SK-N-SH treated with all-trans-retinoic acid at 6 μM for 48 hours (cell line): ENCODE data around the gene TRIM7.
A peak's percentile ranks its signal among the peaks of the same experiment; 100 is the strongest.
"Not testable (repeated sequence)": the region's sequence is repeated elsewhere in the genome, so short reads cannot be mapped to it uniquely, and the experiment has no call there.

Source experiments
- ATAC-seq: fragments of 200-7000 bp; cut with Tn5 transposase; 3 replicates; pipeline ENCODE4 v1.9.1; 2020; ENCODE audit warnings: mild to moderate bottlenecking, moderate library complexity
- CREB5 ChIP-seq: fragments of 250-450 bp; sonication (Bioruptor Pico); IDR thresholded peaks from 2 replicates; pipeline ENCODE4 v1.5.1; 2020; ENCODE audit warnings: low read depth, mild to moderate bottlenecking, moderate library complexity
- CSDC2 ChIP-seq: fragments of 250-450 bp; sonication (Bioruptor Pico); IDR thresholded peaks from 2 replicates; pipeline ENCODE4 v1.5.0; 2020; ENCODE audit warnings: mild to moderate bottlenecking, moderate library complexity
- CSRNP3 ChIP-seq: fragments of 250-450 bp; sonication (Bioruptor Pico); IDR thresholded peaks from 2 replicates; pipeline ENCODE4 v1.5.1; 2021; ENCODE audit warnings: mild to moderate bottlenecking, moderate library complexity
- ISL1 ChIP-seq: fragments of 250-450 bp; sonication (Bioruptor Pico); IDR thresholded peaks from 2 replicates; pipeline ENCODE4 v2.1.2; 2022; ENCODE audit warnings: mild to moderate bottlenecking, moderate library complexity
- PATZ1 ChIP-seq: fragments of 250-450 bp; sonication (Bioruptor Pico); IDR thresholded peaks from 2 replicates; pipeline ENCODE4 v1.8.0; 2020; ENCODE audit warnings: mild to moderate bottlenecking, moderate library complexity, borderline replicate concordance
- POU6F1 ChIP-seq: fragments of 250-450 bp; sonication (Bioruptor Pico); IDR thresholded peaks from 2 replicates; pipeline ENCODE4 v1.8.0; 2021; ENCODE audit warnings: low read depth, mild to moderate bottlenecking, moderate library complexity, borderline replicate concordance
- PPARA ChIP-seq: fragments of 250-450 bp; sonication (Bioruptor Pico); IDR thresholded peaks from 2 replicates; pipeline ENCODE4 v1.5.0; 2020; ENCODE audit warnings: mild to moderate bottlenecking, borderline replicate concordance
- RARB ChIP-seq: fragments of 250-450 bp; sonication (Bioruptor Pico); IDR thresholded peaks from 2 replicates; pipeline ENCODE4 v1.8.0; 2021; ENCODE audit warnings: mild to moderate bottlenecking, moderate library complexity
- SNAI2 ChIP-seq: fragments of 250-450 bp; sonication (Bioruptor Pico); IDR thresholded peaks from 2 replicates; pipeline ENCODE4 v1.5.0; 2020; ENCODE audit warnings: mild to moderate bottlenecking, moderate library complexity
- TCF4 ChIP-seq: fragments of 250-450 bp; sonication (Bioruptor Pico); IDR thresholded peaks from 2 replicates; pipeline ENCODE4 v1.8.0; 2021; ENCODE audit warnings: mild to moderate bottlenecking, moderate library complexity, borderline replicate concordance
- TOX ChIP-seq: fragments of 250-450 bp; sonication (Bioruptor Pico); IDR thresholded peaks from 2 replicates; pipeline ENCODE4 v1.8.0; 2021; ENCODE audit warnings: mild to moderate bottlenecking, moderate library complexity, borderline replicate concordance
- ZNF565 ChIP-seq: fragments of 450-650 bp; formaldehyde crosslinking; conservative IDR thresholded peaks from 2 replicates; pipeline ENCODE4 v1.5.0; 2020; ENCODE audit warnings: low read depth, mild to moderate bottlenecking, moderate library complexity
- ZNF8 ChIP-seq: fragments of 450-650 bp; formaldehyde crosslinking; IDR thresholded peaks from 2 replicates; pipeline ENCODE4 v1.5.0; 2020; ENCODE audit warnings: mild to moderate bottlenecking, moderate library complexity

TRIM7 gene

GRCh38 chr5:181212934-181213333 is 7.9 kb upstream of the TRIM7 start:
- no peak for TF ChIP-seq SNAI2
- no peak for TF ChIP-seq CSDC2 (CRISPR knock-in tag)
- ATAC-seq: no peak

GRCh38 chr5:181212080-181212479 is 7.1 kb upstream of the TRIM7 start:
- ATAC-seq: no peak
- TF ChIP-seq POU6F1 (no peak), TCF4 (CRISPR knock-in tag) (no peak), ZNF565 (CRISPR knock-in tag) (no peak), CSRNP3 (CRISPR knock-in tag) (no peak), TOX (no peak), RARB (CRISPR knock-in tag) (no peak)

GRCh38 chr5:181211208-181211607 is 6.2 kb upstream of the TRIM7 start:
- TF ChIP-seq ISL1: no peak
- no peak for TF ChIP-seq PPARA (CRISPR knock-in tag)
- TF ChIP-seq, all 23 proteins: peak for 0
- no peak for ATAC-seq

GRCh38 chr5:181210698-181211097 is 5.7 kb upstream of the TRIM7 start:
- ATAC-seq: not testable (repeated sequence)

GRCh38 chr5:181210148-181210547 is 5.2 kb upstream of the TRIM7 start:
- ATAC-seq: not testable (repeated sequence)

GRCh38 chr5:181209006-181209405 is 4.0 kb upstream of the TRIM7 start:
- not testable (repeated sequence) for ATAC-seq

GRCh38 chr5:181207960-181208253 is 2.9 kb upstream of the TRIM7 start:
- peak; percentile 16; the same call in 1 of the 2 replicates for TF ChIP-seq CSRNP3 (CRISPR knock-in tag)
- TF ChIP-seq RARB (CRISPR knock-in tag): peak; percentile 57; the same call in 1 of the 2 replicates
- 0 out of 2 replicates have a peak, but pooled peaks have one; percentile 21 for TF ChIP-seq ZNF8 (CRISPR knock-in tag)
- 0 out of 2 replicates have a peak, but pooled peaks have one; percentile 5 for TF ChIP-seq CREB5 (CRISPR knock-in tag)
- no peak; the same call in 1 of the 2 replicates for TF ChIP-seq PATZ1 (CRISPR knock-in tag)
- no peak for TF ChIP-seq SNAI2
- no peak for ATAC-seq
